ENCODE data around the gene KDELR1.

KDELR1 gene

GRCh38 chr19:48391100-48392005 is at the start of gene KDELR1:
Gene KDELR1, minus strand, starts transcription at chr19:48391551. Its CDS starts 193 bp downstream, at chr19:48391358.
- peak within 1 kb of the TSS; percentile 99 for H3K4me3 ChIP-seq (ENCODE audit: low read depth, low read length)
- TF ChIP-seq, protein P1, sequence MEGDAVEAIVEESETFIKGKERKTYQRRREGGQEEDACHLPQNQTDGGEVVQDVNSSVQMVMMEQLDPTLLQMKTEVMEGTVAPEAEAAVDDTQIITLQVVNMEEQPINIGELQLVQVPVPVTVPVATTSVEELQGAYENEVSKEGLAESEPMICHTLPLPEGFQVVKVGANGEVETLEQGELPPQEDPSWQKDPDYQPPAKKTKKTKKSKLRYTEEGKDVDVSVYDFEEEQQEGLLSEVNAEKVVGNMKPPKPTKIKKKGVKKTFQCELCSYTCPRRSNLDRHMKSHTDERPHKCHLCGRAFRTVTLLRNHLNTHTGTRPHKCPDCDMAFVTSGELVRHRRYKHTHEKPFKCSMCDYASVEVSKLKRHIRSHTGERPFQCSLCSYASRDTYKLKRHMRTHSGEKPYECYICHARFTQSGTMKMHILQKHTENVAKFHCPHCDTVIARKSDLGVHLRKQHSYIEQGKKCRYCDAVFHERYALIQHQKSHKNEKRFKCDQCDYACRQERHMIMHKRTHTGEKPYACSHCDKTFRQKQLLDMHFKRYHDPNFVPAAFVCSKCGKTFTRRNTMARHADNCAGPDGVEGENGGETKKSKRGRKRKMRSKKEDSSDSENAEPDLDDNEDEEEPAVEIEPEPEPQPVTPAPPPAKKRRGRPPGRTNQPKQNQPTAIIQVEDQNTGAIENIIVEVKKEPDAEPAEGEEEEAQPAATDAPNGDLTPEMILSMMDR (IDR thresholded peaks at IDR 0.05; ENCODE audit: low read depth, low read length), result peak; percentile 97
- in situ Hi-C loops (cut with HindIII; ENCODE audit: low sequenced_read_pairs), result no loop called here
- DNase-seq (ENCODE audit: low read depth, low spot score), result peak; percentile 62

DNA sequence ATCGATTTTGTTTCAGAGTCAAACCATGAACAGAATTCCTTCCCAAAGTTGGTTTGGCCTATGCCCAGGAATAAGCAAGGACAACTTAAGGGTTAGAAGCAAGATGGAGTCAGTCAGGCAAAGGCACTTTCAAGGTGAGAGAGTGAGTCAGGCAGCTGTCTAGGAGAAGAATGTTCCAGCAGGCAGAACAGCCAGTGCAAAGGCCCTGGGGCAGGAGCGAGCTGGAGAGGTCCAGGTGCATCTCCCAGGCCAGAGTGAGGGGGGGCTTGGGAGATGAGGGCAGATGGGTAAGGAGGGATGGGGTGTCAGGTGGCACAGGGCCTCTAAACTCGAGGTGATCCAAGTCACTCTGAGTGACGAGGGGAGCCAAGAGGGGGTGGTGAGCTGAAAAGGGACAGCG is 45.2 kb upstream of the KDELR1 start:
- no peak for DNase-seq (ENCODE audit: low read depth, low spot score)
- no peak overlapping the region for H3K4me3 ChIP-seq (ENCODE audit: low read depth, low read length)
- in situ Hi-C loops (cut with HindIII; ENCODE audit: low sequenced_read_pairs), result no loop called here
- TF ChIP-seq, protein P1 (IDR thresholded peaks at IDR 0.05; ENCODE audit: low read depth, low read length), result no peak

DNA sequence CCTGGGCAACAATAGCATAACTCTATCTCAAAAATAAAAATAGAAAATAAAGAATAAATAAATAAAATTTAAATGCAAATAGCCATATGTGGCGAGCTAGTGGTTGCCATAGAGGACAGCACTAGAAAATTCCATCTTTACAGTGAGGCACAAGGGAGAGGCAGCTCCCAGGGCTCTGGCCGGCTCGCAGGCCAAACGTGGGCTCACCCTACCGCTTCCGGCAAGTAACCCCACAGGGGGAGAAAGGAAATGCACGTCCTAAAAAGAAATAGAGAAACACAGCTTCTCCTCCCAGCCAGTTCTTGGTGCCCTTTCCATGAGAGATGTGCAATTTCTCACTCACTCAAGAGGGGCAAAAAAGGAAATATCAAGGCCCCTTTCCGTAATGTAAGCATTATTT is 42.0 kb upstream of the KDELR1 start:
- DNase-seq (ENCODE audit: low read depth, low spot score), result no peak
- no peak overlapping the region for H3K4me3 ChIP-seq (ENCODE audit: low read depth, low read length)
- TF ChIP-seq, protein P1 (IDR thresholded peaks at IDR 0.05; ENCODE audit: low read depth, low read length), result no peak
- in situ Hi-C loops (cut with HindIII; ENCODE audit: low sequenced_read_pairs), result no loop called here

- TF ChIP-seq, protein P1 (IDR thresholded peaks at IDR 0.05; ENCODE audit: low read depth, low read length), result no peak
- no peak for DNase-seq (ENCODE audit: low read depth, low spot score)
- in situ Hi-C loops (cut with HindIII; ENCODE audit: low sequenced_read_pairs), result no loop called here
- H3K4me3 ChIP-seq (ENCODE audit: low read depth, low read length), result no peak overlapping the region
These were observed 37.3 kb upstream of the KDELR1 start for GRCh38 chr19:48428670-48429069.

DNA sequence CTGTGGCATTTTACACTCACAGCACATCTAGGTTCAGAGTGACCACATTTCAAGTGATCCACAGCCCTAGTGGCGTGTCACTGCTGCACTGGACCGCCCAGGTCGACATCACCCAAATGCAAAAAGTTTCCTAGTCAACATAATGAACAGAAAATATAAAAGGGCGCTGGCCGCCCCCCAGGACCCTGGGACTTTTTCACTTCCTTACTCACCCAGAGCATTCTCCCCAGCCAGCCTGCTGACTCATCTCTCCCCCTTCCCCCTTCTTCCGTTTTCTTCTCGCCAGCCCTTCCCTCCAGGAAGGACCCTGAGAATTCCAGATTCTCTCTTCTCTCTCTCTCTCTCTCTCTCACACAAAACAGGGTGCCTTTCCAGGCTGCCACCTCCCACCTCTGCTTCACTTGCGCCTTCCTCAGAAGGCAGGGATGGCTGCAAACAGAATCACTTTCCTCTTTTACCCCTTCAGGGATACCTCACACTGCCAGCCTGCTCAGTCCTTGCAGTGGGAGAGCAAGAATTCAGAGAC is 33.4 kb upstream of the KDELR1 start:
- in situ Hi-C loops (cut with HindIII; ENCODE audit: low sequenced_read_pairs), result no loop called here
- no peak overlapping the region for H3K4me3 ChIP-seq (ENCODE audit: low read depth, low read length)
- TF ChIP-seq, protein P1 (IDR thresholded peaks at IDR 0.05; ENCODE audit: low read depth, low read length), result no peak
- peak; percentile 67 for DNase-seq (ENCODE audit: low read depth, low spot score)

DNA sequence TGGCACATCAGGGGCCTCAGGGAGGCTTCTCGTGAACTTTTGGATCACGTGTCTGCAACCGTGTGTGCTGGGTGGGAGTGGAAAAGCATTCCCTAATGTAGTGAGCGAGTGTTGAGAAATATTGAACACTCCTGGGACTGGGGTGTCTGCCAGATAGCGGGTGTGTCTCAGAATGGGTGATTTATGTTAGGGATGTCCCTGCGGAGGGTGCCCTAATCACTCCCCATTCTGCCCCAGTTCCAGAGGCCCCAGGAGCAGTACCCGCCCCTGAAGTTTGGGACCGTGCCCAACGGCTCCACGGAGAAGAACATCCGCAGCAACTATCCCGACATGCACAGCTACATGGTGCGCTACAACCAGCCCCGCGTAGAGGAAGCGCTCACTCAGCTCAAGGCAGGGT is 30.2 kb upstream of the KDELR1 start:
- no peak for DNase-seq (ENCODE audit: low read depth, low spot score)
- TF ChIP-seq, protein P1 (IDR thresholded peaks at IDR 0.05; ENCODE audit: low read depth, low read length), result no peak
- in situ Hi-C loops (cut with HindIII; ENCODE audit: low sequenced_read_pairs), result no loop called here
- H3K4me3 ChIP-seq (ENCODE audit: low read depth, low read length), result no peak overlapping the region

Data from astrocyte of the spinal cord (primary cell).